GM10266 (cell line): ENCODE results near the gene APOBEC3B.
A peak's percentile ranks its signal among the peaks of the same experiment; 100 is the strongest.
"Not testable (repeated sequence)": the region's sequence is repeated elsewhere in the genome, so short reads cannot be mapped to it uniquely, and the experiment has no call there.

Source experiments
- DNase-seq: peaks from one replicate; pipeline ENCODE4 v3.0.0; 2012; ENCODE audit errors: extremely low spot score
- TF ChIP-seq, protein P1 (sequence below): IDR thresholded peaks from 2 replicates; pipeline ENCODE4 v1.5.1; 2012; ENCODE audit warnings: mild to moderate bottlenecking, low read depth; ENCODE audit not compliant: control insufficient read depth, insufficient read depth; ENCODE audit errors: missing control alignments

The APOBEC3B gene

DNA sequence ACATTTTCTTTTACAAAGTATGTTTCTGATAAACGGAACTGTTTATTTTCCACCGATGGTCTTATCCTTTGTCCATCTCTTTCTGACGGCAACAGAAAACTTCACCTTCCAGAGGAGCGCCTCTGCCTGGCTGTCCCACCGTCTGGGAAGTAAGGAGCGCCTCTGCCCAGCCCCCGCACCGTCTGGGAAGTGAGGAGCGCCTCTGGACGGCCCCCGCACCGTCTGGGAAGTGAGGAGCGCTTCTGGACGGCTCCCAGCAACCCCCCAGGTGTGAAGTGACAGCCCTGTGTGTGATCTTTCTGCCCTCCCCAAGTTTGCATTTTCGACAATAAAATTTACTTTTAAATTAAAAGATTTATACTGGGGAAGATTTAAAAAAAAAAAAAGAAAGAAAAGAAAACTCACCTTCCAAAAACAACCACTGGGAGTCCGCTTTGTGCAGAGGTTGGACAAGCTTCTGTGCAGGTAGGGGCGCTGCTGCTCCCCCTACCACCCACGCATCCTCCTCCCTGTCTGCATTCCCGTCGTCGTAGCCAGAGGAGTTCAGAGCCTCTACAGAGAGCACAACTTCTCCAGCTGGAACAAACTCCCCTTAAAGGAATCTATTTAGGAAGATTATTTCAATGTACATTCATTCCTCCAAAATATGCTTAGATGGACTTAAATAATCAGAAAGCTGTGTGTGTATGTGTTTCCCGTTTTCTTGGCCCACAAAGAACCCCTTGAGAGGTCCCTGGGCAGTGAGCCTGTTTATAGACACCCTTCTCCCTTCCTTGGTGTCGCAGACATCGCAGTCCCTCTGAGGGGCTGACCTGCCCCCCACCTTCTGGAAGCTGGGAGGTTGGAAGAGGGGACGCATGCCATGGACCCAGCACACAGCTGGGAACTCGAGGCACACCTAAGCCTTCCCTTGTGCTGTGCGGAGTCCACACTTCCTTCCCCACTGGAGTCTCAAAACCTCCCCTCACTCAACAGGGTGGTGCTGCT is 849 bp upstream of the APOBEC3B start:
- DNase-seq: no peak
- TF ChIP-seq, protein P1, sequence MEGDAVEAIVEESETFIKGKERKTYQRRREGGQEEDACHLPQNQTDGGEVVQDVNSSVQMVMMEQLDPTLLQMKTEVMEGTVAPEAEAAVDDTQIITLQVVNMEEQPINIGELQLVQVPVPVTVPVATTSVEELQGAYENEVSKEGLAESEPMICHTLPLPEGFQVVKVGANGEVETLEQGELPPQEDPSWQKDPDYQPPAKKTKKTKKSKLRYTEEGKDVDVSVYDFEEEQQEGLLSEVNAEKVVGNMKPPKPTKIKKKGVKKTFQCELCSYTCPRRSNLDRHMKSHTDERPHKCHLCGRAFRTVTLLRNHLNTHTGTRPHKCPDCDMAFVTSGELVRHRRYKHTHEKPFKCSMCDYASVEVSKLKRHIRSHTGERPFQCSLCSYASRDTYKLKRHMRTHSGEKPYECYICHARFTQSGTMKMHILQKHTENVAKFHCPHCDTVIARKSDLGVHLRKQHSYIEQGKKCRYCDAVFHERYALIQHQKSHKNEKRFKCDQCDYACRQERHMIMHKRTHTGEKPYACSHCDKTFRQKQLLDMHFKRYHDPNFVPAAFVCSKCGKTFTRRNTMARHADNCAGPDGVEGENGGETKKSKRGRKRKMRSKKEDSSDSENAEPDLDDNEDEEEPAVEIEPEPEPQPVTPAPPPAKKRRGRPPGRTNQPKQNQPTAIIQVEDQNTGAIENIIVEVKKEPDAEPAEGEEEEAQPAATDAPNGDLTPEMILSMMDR: peak; percentile 50

DNA sequence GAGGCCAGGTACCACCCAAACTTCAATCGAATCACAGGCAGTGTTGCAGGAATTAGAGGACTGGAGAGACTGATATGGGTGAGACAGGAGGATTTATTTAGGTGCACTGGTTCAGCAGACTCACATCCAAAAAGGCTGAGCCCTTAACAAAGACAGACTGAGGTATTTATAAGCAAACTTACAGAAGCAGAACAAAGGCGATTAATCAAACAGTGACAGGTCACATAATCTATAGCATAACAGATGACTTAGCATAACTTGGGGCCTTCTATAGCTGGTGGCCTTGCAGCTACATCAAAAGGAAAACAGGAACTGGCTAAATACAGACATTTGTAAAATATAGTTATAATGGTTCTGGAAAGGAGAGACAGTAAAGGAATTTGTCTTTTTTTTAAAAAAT is 2.1 kb downstream of the APOBEC3B start:
- no peak for DNase-seq

DNA sequence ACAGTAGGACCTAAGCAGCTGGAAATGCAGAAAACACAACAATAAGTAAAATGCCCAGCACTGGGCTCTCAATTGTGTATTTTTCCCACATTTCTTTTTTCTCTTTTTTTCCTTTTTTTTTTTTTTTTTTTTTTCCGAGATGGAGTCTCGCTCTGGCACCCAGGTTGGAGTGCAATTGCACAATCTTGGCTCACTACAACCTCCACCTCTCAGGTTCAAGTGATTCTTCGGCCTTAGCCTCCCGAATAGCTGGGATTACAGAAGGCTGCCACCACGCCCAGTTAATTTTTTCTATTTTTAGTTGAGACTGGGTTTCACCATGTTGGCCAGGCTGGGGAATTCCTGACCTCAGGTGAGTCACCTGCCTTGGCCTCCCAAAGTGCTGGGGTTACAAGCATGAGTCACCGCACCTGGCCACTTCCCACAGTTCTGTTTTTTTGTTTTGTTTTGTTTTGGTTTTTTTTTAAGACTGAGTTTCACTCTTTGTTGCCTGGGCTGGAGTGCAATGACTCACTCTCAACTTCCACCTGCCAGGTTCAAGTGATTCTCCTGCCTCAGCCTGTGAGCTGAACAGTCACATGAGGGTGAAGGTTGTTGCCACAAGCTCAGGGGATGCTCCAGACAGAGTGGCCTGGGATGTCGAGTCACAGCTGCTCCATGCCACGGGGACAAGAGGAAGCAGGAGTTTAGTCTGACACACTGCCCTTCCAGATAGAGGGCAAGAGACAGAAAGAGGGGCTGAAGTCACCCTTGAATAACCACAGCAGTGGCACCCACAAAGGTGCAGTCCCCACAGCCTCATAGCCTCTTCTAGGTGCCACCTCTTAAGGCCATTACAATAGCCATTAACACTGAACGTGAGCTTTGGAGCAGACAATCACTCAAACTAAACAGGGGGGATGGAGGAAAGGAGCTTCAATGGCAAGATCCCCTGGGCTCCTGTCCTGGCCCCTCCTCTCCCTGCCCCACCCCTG is 2.9 kb downstream of the APOBEC3B start:
- peak; percentile 56 for DNase-seq

More for the DNA sequence above, 2.1 kb downstream of the APOBEC3B start:
- TF ChIP-seq, protein P1: no peak

DNA sequence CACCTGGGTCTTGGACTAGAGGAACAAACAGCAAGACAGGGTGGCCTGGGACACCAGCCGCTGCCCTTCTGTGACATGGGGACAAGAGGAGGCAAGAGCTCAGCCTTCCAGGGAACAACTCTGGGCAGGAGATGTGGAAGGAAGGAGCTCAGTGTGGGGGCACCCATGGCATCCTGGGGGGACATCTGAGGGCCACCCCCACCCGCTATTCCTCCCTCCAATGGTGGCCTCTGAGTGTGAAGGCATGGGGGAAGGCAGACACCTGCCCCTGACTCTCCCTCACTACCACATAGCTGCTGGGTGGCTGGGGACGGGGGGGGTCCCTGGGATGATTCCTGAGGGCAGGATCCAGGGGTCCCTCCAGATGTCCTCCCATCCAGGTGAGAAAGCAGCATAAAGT is 4.5 kb downstream of the APOBEC3B start:
- TF ChIP-seq, protein P1: no peak

DNA sequence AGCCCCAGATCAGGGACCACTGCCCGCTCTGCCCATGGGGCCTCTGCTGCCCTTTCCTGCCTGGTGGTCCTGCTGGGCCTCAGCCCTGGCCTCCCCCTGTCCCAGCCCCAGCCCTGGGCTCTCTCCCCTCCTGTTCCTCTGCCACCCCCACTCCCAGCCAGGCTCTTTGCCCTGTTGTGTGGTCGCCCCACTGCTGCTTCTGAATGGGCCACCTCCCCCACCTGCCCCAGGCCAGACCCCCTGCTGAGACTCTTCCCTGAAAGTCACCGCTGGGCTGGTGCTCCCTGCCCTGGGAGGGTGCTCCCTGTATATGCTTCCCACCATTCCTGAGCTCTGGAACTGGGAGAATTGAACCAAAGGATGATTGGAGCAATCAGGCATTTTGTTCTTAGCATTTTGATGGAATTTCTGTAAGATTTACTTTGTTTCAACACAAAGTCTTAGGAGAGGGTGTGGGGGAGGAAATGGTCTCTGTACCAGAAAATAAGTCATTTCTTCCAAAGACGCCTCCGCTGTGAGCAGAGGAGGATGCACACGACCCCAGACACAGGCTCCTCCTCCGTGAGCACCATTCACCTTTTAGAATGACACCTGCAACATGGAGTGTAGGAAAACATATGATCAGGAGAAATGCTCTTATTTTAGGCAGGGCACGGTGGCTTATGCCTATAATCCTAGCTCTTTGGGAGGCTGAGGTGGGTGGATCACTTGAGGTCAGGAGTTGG is 5.2 kb downstream of the APOBEC3B start:
- TF ChIP-seq, protein P1: no peak
- DNase-seq: no peak

More for the DNA sequence above, 4.5 kb downstream of the APOBEC3B start:
- DNase-seq: no peak

DNA sequence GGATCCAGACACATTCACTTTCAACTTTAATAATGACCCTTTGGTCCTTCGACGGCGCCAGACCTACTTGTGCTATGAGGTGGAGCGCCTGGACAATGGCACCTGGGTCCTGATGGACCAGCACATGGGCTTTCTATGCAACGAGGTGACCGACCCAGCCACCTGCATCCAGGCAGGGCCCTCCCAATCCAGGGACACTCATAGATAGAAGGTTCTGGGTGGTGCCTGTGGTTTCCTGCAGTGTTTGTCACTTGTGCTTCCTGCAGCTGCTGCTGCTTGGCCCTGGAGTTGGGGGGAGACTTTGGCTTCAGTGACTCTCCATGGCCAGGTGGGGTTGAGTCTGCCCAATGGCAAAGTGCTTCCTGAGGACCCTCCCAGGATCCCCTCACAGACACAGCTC is 7.3 kb downstream of the APOBEC3B start:
- TF ChIP-seq, protein P1: no peak

DNA sequence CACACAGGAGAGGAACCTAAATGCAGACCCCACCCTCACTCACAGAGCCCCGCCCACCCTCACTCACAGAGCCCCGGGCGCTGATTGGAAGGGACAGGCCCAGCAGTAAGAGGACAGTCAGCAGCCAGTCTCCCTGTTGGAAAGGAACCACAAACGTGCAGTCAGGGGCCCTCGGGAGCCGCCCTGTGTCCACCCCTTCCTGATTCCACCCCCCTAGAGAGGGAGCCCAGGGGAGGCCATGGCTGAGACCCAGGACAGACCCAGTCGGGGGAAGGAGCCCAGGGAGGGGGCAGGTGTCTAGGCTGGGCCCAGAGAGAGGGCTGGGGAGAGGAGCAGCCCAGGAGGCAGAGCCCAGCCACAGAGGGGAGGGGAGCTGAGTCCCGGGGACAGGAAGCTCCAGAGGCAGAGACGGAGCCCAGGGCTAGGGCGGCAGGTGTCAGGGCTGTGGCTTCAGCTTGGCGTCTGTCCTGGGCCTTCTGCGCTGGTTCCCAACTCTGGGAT is 10.8 kb downstream of the APOBEC3B start:
- DNase-seq: not testable (repeated sequence)

More for the DNA sequence above, 7.3 kb downstream of the APOBEC3B start:
- no peak for DNase-seq
